Chondrocyte (in vitro differentiated cells): ENCODE data around the gene LTBP4. TPM values are rescaled to one million over a fixed set of nuclear protein-coding genes. Genes with fewer than 3 reads are reported as not detected.

Experiments used
- DNase-seq: peaks from one replicate; pipeline ENCODE4 v3.0.0; 2021; ENCODE audit warnings: mixed read lengths, low spot score
- H3K27ac Mint-ChIP-seq: one replicate; pipeline ENCODE4 v1.8.0; 2021; ENCODE audit warnings: mild to moderate bottlenecking, moderate library complexity, mixed read lengths; ENCODE audit not compliant: unreplicated experiment
- H3K27me3 Mint-ChIP-seq: 2 replicates; pipeline ENCODE4 v1.8.0; 2021; ENCODE audit warnings: low read depth, mixed read lengths
- H3K36me3 Mint-ChIP-seq: 2 replicates; pipeline ENCODE4 v1.8.0; 2021; ENCODE audit warnings: low read depth, mixed read lengths
- H3K4me1 Mint-ChIP-seq: 2 replicates; pipeline ENCODE4 v1.8.0; 2021; ENCODE audit warnings: low read depth, mild to moderate bottlenecking, mixed read lengths
- H3K4me3 Mint-ChIP-seq: one replicate; pipeline ENCODE4 v1.8.0; 2021; ENCODE audit warnings: mild to moderate bottlenecking, moderate library complexity, mixed read lengths; ENCODE audit not compliant: unreplicated experiment
- H3K9me3 Mint-ChIP-seq: 2 replicates; pipeline ENCODE4 v1.8.0; 2021; ENCODE audit warnings: low read depth, mixed read lengths
- total RNA-seq: library from RNA; stranded (reverse); gene quantifications from 3 replicates; pipeline ENCODE4 v1.2.1, GENCODE V29; 2021
- TF ChIP-seq, protein P1 (sequence below): fragments of 200-600 bp; sonication (generic); IDR thresholded peaks from 2 replicates; pipeline ENCODE4 v1.5.0; 2021; ENCODE audit warnings: antibody characterized with exemption, mild to moderate bottlenecking, moderate library complexity

The LTBP4 gene
- total RNA-seq, 1 donor from 2014 or later: 161 TPM

DNA sequence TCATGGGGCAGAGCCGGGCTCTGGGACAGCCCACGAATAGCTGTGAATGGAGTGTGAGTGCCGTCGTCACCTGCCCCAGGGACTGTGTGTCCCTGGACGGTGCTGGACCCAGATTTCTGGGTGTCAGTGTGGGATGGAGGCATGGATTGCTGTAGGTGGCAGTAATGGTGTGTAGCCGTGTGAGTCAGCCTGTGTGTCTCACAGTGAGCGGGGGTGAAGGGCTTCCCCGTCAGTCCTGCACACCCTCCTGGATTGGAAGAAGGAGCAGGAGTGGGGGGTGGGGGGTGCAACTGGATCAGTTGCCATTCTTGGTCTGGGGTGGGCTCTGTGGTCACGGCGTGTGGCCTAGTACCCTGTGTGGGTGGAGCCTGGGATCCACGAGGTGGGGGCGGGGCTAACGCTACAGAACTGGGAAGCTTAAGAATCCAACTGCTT, 6.5 kb upstream of the LTBP4 start:
- Mint-ChIP-seq H3K9me3 (no peaks in the 10 kb centered on the region), H3K27me3 (peaks cover 3% of the 10 kb centered on the region), H3K4me1 (peaks cover 24% of the 10 kb centered on the region), H3K27ac (no peak overlapping the region), H3K36me3 (peaks cover 3% of the 10 kb centered on the region), H3K4me3 (no peak overlapping the region)
- no peak for DNase-seq
- TF ChIP-seq, protein P1, sequence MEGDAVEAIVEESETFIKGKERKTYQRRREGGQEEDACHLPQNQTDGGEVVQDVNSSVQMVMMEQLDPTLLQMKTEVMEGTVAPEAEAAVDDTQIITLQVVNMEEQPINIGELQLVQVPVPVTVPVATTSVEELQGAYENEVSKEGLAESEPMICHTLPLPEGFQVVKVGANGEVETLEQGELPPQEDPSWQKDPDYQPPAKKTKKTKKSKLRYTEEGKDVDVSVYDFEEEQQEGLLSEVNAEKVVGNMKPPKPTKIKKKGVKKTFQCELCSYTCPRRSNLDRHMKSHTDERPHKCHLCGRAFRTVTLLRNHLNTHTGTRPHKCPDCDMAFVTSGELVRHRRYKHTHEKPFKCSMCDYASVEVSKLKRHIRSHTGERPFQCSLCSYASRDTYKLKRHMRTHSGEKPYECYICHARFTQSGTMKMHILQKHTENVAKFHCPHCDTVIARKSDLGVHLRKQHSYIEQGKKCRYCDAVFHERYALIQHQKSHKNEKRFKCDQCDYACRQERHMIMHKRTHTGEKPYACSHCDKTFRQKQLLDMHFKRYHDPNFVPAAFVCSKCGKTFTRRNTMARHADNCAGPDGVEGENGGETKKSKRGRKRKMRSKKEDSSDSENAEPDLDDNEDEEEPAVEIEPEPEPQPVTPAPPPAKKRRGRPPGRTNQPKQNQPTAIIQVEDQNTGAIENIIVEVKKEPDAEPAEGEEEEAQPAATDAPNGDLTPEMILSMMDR: no peak

DNA sequence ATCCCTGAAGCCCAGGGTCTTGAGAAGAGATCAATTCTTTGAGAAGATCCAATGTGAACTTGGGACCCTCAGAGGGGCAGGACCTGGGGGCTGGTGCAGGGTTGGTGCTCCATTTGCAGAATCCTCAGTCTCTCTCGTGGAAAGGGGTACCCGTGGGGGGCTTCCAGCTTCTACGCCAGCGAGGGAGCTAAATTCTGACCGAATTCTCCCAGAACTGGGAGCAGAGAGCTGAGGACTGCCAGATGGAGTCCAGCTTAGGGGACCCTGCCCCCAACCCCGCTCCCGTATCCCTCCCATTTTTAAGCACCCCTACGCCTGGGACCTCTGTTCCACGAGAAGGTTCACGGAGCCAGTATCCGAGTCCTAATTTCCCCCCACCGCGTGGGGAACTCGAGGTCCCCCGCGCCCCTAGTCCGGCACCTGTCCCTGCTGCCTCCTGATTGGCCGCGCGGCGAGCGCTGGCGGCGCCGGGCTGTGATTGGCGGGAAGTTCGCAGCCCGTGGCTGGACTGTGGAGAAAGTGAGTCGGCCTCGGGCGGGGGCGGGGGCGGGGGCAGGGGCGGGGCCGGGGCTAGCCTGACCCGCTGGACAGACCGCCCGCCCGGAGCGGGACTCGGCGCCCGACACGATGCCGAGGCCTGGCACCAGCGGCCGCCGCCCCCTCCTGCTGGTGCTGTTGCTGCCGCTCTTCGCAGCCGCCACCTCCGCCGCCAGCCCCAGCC, 4.4 kb upstream of the LTBP4 start:
- Mint-ChIP-seq H3K36me3 (peaks cover 1% of the 10 kb centered on the region), H3K27me3 (peaks cover 3% of the 10 kb centered on the region), H3K9me3 (no peaks in the 10 kb centered on the region), H3K4me3 (peak overlapping the region; percentile 57), H3K4me1 (peaks cover 33% of the 10 kb centered on the region), H3K27ac (no peak overlapping the region)
- no peak for DNase-seq
- TF ChIP-seq, protein P1: no peak

- DNase-seq: no peak
- peaks cover 3% of the 10 kb centered on the region for H3K27me3 Mint-ChIP-seq
Measured at GRCh38 chr19:40597329-40597838, 3.8 kb upstream of the LTBP4 start.

DNA sequence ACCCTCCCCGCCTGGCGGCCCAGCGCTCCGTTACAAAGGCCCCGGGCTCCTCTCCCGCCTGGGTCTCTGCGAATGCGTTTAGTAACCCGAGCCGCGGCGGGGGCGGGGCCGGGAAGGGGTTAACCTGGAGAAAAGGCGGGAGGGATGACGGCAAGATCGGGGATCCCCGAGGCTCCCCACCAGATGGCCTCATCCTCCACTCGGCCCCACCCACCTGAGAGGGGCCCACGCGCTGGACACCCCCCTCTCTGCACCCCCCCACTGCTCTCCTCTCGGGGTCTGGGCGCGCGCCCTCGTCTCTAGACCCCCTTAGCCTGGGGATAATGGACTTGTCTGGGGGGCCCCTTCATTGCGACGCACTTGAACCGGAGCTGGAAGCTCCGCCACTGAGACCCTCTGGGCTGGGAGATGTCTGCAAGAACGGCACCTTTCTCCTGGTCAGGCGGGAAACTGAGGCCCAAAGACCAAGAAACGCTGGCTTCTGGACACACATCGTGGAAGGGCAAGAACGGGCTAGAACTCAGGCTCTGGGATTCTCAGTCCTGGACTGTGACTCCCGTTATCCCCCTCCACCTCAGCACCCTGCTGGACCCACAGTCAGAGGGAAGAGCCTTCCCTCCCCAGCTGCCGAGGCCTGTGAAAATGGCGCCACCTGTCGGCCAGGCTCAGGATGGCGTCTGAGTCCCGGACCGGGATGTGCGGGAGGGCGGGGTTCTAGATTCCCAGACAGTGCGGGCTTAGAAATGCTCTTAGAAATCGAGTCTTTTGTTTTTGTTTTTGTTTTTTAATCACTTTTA, 2.9 kb upstream of the LTBP4 start:
- H3K36me3 Mint-ChIP-seq: no peaks in the 10 kb centered on the region
- H3K9me3 Mint-ChIP-seq: no peaks in the 10 kb centered on the region
- no peak for DNase-seq
- H3K4me1 Mint-ChIP-seq: peaks cover 45% of the 10 kb centered on the region
- peaks cover 3% of the 10 kb centered on the region for H3K27me3 Mint-ChIP-seq
- TF ChIP-seq, protein P1: peak; percentile 98
- H3K4me3 Mint-ChIP-seq: peak overlapping the region; percentile 70
- peak overlapping the region; percentile 12 for H3K27ac Mint-ChIP-seq

More at GRCh38 chr19:40597329-40597838, 3.8 kb upstream of the LTBP4 start:
- Mint-ChIP-seq H3K36me3 (no peaks in the 10 kb centered on the region), H3K27ac (no peak overlapping the region), H3K4me3 (peak overlapping the region; percentile 57), H3K9me3 (no peaks in the 10 kb centered on the region), H3K4me1 (peaks cover 35% of the 10 kb centered on the region)
- TF ChIP-seq, protein P1: no peak

GRCh38 chr19:40598918-40599307, 2.3 kb upstream of the LTBP4 start:
- Mint-ChIP-seq H3K27ac (no peak overlapping the region), H3K27me3 (peaks cover 3% of the 10 kb centered on the region), H3K4me1 (peaks cover 48% of the 10 kb centered on the region), H3K36me3 (no peaks in the 10 kb centered on the region), H3K4me3 (no peak overlapping the region), H3K9me3 (no peaks in the 10 kb centered on the region)
- DNase-seq: no peak
- TF ChIP-seq, protein P1: peak; percentile 12
